IPS-18c (cell line): ENCODE results near the gene CLDN34.

Experiments used
- H3K4me3 ChIP-seq: 2 replicates; pipeline ENCODE4 v1.7.0; 2013; ENCODE audit warnings: low read depth, mild to moderate bottlenecking, low read length, moderate library complexity; ENCODE audit not compliant: insufficient read depth
- H3K9me3 ChIP-seq: one replicate; pipeline ENCODE4 v1.6.1; 2013; ENCODE audit warnings: mild to moderate bottlenecking, low read length, moderate library complexity; ENCODE audit not compliant: control insufficient read depth, insufficient read depth

The CLDN34 gene, protein sequence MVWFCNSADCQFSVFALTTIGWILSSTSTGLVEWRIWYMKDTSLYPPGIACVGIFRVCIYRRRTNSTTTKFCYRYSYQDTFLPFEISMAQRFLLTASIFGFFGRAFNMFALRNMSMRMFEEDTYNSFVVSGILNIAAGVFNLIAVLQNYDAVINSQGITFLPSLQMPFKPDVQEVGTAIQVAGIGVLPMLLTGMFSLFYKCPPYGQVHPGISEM

DNA sequence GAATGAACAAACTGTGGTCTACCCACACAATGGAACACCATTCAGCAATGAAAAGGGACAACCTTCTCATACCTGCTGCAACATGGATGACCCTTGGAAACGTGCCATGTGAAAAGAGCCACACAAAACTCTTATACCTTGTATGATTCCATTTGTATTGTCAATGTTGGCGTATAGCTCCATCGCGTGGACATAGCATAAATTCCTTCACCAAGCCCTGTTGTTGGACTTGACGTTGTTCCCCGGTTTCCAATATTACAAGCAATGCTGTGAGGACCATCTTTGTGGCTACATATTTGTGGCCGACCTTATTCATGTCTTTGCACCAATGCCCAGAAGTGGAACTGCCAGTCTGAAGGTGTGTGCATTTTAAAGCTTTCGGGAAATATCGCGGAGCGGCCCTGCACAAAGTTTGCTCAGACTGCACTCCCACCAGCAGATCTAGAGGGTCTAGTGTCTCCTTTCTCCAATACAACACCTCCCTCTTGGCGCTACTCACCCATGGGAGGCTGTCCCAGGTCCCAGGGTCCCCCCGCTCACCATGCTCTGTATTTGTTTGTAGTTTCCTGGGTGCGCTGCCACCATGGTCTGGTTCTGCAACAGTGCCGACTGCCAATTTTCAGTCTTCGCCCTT is at the start of gene CLDN34:
TSS of gene CLDN34 (plus strand) at position 584 of the 634 bp plus-strand sequence. CDS start at position 584, 0 bp downstream.
- peaks cover 14% of the 10 kb centered on the region for H3K9me3 ChIP-seq
- no peak within 1 kb of the TSS for H3K4me3 ChIP-seq

DNA sequence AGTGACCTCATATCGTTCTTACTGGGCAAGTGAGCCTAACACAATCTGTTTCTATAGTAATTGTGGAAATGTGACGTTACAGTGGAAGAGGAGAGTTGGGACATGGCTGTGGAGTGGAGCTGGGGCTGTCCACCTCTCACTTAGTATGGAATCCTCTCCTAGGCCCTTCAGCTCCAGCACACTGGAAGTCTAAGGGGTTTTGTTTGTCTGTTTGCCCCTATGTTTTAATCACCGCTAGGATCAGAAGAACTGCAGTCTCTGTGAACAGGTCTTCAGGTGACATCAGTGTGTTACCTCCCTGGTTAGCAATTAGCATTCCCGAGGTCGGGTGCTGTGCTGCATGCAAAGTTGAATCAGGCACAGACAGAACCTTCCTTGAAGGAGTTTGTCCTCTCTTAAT is 49.3 kb upstream of the CLDN34 start:
- Histone ChIP-seq H3K9me3 (peaks cover 2% of the 10 kb centered on the region), H3K4me3 (no peak overlapping the region)

DNA sequence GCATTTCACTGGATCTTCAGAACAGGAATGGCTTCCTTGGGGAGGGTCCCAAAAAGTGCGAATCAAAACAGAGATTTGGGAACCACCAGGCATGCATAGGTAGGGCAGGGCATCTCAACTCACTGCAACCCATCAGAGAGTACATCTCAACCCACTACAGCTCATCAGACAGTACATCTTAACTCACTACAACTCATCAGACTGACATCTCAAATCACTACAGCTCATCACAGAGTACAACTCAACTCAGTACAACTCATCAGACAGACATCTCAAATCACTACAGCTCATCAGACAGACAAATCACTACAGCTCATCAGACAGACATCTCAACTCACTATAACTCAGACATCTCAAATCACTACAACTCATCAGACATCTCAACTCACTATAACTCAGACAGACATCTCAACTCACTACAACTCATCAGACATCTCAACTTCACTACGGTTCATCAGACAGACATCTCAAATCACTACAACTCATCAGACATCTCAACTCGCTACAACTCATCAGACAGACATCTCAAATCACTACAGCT is 47.5 kb upstream of the CLDN34 start:
- H3K9me3 ChIP-seq, result peaks cover 5% of the 10 kb centered on the region
- H3K4me3 ChIP-seq, result no peak overlapping the region

DNA sequence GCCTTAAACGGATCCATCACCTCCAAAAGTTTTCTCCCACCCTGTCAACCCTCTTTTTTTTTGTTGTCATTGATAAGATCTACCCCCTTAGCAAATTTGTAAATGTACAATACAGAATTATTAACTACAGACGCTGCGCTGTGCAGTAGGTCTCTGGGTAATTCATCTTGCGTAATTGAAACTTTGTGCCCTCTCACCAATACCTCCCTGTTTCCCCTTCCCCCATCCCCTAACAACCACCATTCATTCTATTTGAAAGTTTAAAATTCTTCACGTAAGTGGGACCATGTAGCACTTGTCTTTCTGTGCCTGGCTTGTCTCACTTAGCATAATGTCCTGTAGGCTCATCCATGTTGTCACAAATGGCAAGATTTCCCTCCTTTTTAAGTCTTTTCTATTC is 45.8 kb upstream of the CLDN34 start:
- no peak overlapping the region for H3K4me3 ChIP-seq
- peaks cover 8% of the 10 kb centered on the region for H3K9me3 ChIP-seq

DNA sequence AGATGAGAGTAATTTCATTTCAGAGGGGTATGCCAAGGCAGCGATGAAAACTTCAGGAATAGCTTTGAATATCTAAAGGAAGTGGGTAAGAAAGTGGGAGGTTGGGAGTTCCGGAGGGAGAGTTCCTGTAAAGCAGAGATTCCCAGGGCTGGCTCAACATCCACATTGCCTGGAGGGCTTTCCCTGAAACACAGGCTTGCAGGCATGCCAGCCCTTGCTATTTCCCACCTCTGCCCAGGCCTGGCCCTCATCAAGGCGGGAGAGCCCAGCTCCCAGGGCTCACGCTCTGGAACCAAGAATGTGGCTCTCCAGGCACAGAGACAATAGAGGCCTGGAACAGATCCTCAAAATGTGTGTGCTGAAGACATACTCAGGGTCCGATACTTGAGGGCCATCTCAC is 43.8 kb upstream of the CLDN34 start:
- no peak overlapping the region; the same call in 1 of the 2 replicates for H3K4me3 ChIP-seq
- H3K9me3 ChIP-seq, result peaks cover 8% of the 10 kb centered on the region

DNA sequence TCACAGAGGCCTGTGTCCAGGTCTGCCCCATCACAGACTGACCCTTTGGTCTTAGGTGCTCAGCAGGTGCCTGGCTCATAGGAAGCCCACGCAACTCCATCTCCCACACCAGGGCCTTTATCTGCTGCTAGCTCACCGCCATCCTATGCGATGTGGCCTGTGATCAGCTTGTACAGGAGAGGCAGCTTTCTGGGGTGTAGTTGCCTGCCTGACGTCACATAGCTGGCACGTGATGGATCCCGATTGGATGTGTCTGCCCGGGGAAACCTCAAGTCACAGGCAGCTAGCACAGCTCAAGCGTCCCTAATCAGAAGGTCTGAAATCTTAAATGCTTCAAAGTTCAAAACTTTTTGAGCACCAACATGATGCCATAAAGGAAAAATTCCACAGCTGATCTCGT is 41.2 kb upstream of the CLDN34 start:
- Histone ChIP-seq H3K4me3 (no peak overlapping the region), H3K9me3 (peaks cover 12% of the 10 kb centered on the region)

DNA sequence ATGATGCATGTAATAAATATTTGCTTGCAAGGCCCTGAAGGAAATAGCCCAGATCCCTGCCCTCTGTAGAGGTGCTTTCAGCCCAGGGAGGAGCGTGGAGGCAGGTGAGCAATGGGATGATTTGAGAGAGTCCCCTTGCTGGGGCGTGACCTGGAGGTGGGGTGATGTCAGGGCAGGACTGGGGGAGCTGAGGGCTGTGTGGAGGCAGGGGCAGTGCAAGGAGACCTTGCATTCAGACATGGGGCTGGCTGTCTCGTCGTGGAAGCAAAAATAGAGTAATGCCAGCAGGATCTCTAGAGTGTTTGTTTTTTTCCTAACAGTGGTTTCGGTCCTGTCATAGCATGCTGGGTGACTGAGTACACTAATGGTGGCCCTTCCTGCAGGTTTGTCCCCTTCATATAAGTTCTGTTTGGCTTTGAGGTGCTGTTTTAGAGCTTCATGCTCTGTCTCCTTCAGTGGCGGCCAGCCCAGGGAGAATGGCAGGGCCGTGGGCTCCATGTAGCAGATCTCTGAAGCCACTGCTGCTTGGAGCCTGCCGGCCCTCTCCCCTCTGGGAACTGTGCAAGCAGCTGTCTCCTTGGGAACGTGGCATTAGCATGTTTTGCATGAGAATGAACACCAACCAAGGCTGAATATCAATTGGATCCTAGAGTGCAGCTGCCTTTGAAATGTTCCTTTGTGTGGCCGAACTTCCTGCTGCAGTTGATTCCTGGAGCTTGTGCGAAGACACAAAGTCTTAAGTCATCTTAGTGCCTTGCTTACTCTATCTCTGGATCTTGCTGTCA is 39.3 kb upstream of the CLDN34 start:
- Histone ChIP-seq H3K9me3 (peaks cover 15% of the 10 kb centered on the region), H3K4me3 (no peak overlapping the region)

DNA sequence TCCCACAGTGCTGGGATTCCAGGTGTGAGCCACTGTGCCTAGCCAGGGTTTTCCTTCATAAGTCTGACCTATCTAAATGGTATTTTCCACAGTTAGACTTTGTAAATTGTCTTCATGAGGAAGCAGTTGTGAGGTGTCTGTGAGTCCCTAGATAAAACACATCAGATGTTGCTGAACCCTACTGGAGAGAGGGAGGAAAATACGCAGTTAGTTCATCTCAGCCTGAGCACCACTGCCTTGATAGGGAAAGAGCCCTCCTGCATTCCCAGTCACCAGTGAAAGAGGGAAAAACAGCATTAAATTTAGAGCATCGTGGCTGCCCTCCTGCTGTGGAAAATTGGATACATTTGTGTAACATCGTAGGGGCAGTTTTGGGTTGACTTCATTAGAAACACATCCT is 31.7 kb upstream of the CLDN34 start:
- peaks cover 10% of the 10 kb centered on the region for H3K9me3 ChIP-seq
- H3K4me3 ChIP-seq, result no peak overlapping the region

DNA sequence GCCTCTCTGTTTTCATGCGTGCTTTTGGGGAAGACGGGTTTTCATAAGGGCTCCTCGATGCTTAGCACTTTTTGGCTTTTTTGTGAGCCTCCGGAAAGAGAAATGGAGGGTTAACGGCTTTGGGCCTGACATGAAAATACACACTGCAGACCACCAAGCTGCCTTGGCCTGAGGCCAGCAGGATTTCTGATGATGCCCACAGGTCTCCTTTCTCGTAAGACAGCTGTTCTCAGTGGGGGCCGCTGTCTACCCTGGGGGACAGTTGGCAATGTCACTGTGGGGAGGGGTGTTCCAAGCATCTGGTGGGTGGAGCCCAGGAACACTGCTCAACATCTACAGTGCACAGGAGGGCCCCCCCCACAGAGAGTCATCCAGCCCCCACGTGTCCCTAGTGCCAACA is 29.4 kb upstream of the CLDN34 start:
- H3K9me3 ChIP-seq, result peaks cover 12% of the 10 kb centered on the region
- no peak overlapping the region for H3K4me3 ChIP-seq

DNA sequence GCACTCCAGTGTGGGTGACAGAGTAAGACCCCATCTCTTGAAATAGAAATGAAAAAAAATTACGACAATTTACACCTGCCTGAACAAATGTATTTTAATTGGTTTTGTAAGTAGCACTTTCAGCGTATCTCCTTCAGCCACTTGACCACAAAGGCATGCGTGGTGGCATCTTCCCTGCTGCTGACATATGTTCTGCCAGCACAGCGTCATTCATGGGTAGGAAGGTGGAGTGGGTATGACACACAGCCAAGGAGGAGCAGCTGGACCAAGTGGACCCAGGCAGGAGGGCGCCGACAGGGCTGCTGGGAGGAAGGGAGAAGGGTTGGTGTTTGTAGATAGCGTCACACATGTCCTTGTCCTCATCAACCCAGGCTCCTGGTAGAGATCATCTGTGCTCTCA is 28.6 kb upstream of the CLDN34 start:
- peaks cover 14% of the 10 kb centered on the region for H3K9me3 ChIP-seq
- no peak overlapping the region for H3K4me3 ChIP-seq

DNA sequence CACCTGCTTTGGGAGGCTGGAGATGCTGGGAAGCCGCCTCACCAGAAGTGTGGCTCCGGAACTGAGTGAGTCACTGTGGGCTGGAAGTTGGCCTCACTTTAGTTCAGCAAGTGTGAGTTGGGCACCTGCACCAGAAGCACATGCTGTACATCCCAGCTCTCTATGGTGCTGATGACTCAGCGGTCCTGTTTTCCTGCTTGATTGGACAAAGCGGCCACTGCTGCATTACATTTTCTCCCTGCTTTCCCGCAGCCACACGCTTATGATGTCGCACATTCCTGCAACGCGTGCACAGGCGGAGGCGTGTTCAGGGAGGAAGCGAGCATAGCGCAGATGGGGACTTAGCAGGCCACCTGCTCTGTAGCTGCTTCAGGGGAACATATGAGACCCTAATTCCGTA is 26.7 kb upstream of the CLDN34 start:
- Histone ChIP-seq H3K4me3 (no peak overlapping the region; the same call in 1 of the 2 replicates), H3K9me3 (peaks cover 14% of the 10 kb centered on the region)

DNA sequence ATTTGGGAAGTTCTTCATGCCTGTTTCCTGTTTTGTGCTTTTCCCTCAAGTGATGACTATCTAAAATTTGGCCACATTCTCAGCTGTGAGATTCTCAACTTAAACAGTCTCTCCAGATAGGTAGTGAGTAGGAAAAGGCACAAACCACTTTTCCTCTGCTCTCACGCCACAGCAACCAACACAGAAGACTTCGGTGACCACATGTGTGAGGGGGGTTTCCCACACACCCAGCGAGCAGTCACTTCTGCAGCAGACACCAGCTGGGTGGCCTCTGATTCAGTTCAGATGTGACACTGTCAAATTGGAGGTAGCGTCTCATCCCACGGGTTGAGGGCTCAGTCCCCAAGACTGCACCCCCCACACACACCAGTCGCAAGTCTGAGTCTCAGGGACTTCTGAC is 25.1 kb upstream of the CLDN34 start:
- Histone ChIP-seq H3K4me3 (no peak overlapping the region), H3K9me3 (peaks cover 12% of the 10 kb centered on the region)

DNA sequence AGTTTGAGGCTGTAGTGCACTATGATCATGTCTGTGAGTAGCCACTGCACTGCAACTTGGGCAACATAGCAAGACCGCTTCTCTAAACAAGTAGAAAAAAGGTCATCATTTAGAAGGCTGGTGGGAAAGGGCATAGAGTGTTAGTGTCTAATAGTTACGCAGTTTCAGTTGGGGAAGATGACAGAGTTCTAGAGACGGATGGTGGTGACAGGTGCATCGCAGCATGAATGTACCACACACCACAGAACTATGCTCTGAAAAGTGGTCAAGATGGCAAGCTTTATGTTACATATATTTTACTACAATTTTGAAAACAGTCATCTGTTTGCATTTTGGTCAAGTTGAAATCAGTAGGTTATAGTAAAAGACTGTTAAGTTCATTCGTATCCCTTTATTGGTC is 23.7 kb upstream of the CLDN34 start:
- peaks cover 12% of the 10 kb centered on the region for H3K9me3 ChIP-seq

DNA sequence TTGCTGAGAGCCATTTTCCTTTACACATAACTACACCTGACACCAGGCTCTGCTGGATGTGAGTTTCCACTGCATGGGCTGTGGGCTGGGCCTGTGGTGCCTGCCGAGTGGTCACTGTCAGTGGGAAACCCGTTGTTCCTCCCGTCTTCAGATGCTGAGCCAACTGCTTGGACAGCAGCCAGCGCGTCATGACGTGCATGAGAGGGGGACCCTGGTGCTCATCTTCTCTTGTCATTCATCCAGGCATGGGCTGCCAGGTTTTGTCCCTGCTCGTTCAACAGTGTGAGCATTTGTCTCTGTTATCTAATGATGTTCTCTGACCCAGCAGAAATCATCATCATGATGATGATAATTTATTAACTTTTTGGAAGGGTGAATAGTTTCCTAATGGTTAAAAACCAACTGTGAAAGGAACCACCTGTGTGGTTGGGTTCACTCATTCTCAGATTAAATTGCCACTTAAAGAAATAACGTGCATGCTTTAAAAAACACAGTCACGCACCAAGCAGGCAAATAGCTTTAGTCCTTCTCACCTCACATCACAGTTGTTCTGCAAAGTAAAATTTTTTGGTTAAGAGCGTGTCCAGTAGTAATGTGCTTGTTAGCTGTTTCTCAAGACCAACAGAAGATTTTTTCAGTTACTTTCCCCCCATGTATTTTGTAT is 19.9 kb upstream of the CLDN34 start:
- no peak overlapping the region for H3K4me3 ChIP-seq
- H3K9me3 ChIP-seq, result peaks cover 11% of the 10 kb centered on the region

More for the DNA sequence above, 23.7 kb upstream of the CLDN34 start:
- H3K4me3 ChIP-seq, result no peak overlapping the region

DNA sequence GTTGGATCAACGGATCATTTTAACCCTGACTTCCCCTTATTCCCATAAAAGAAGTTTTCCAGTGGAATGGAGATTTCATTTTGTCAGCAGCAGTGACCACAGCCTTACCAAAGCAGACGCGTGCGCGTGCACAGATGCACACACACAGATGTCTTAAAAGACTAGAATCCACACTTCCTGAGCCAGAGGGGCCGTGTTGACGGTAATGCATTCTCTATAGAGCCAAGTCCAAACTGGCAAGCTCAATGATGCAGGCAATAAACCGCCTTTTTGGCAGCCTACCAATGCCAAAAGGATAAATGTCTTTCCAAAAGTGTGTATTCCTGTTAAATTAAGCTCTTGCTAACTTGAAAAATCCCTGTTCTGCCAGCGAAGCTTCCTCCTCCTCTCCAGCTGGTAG is 18.8 kb upstream of the CLDN34 start:
- peaks cover 6% of the 10 kb centered on the region for H3K9me3 ChIP-seq

DNA sequence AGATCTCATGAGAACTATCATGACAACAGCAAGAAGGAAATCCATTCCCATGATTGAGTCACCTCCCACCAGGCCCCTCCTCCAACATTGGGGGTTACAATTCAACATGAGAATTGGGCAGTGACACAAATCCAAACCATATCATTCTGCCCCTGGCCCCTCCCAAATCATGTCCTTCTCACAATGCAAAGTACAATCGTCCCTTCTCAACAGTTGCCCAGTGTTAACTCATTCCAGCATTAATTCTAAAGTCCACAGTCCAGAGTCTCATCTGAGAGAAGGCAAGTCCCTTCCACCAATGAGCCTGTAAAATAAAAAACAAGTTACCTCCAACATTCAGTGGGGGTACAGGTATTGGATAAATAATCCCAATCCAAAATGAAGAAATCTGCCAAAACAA is 14.9 kb upstream of the CLDN34 start:
- no peak overlapping the region; the same call in 1 of the 2 replicates for H3K4me3 ChIP-seq
- peaks cover 11% of the 10 kb centered on the region for H3K9me3 ChIP-seq

More for the DNA sequence above, 18.8 kb upstream of the CLDN34 start:
- H3K4me3 ChIP-seq, result no peak overlapping the region

DNA sequence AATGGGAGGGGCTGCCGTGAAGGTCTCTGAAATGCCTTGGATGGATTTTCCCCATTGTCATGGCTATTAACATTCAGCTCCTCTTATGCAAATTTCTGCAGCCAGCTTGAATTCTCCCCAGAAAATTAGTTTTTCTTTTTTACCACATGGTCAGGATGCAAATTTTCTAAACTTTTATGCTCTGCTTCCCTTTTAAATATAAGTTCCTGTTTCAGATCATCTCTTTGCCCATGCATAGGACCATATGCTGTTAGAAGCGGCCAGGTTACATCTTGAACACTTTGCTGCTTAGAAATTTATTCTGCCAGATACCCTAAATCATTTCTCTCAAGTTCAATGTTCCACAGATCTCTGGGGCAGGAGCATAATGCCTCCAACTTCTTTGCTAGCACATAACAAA is 13.8 kb upstream of the CLDN34 start:
- Histone ChIP-seq H3K9me3 (peaks cover 8% of the 10 kb centered on the region), H3K4me3 (no peak overlapping the region)
